Body of pancreas (tissue), 4 donors: ENCODE measurements around the gene TRAPPC12.

Experiments used
- POLR2A ChIP-seq, 3 donors: fragments of 450-650 bp; IDR thresholded peaks; one replicate each; pipeline ENCODE4 v1.6.1; 2016; ENCODE audit warnings: antibody characterized with exemption in 3 of 3, mild to moderate bottlenecking in 2 of 3
- TF ChIP-seq, protein P1 (sequence below), 7 experiments: fragments of 450-650 bp in 4 of 7; fragments of 200-600 bp in 3 of 7; sonication (generic) in 3 of 7; IDR thresholded peaks; one replicate each; pipeline ENCODE4 v1.5.1; 2016 to 2019; ENCODE audit warnings: antibody characterized with exemption in 7 of 7

DNA sequence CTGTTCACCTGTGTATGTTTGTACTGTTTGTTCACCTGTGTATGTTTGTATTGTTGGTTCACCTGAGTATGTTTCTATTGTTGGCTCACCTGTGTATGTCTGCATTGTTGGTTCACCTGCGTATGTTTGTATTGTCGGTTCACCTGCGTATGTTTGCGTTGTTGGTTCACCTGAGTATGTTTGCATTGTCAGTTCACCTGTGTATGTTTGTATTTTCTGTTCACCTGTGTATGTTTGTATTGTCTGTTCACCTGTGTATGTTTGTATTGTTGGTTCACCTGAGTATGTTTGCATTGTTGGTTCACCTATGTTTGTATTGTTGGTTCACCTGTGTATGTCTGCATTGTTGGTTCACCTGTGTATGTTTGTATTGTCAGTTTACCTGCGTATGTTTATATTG, 125.2 kb downstream of the TRAPPC12 start:
- TF ChIP-seq, protein P1, sequence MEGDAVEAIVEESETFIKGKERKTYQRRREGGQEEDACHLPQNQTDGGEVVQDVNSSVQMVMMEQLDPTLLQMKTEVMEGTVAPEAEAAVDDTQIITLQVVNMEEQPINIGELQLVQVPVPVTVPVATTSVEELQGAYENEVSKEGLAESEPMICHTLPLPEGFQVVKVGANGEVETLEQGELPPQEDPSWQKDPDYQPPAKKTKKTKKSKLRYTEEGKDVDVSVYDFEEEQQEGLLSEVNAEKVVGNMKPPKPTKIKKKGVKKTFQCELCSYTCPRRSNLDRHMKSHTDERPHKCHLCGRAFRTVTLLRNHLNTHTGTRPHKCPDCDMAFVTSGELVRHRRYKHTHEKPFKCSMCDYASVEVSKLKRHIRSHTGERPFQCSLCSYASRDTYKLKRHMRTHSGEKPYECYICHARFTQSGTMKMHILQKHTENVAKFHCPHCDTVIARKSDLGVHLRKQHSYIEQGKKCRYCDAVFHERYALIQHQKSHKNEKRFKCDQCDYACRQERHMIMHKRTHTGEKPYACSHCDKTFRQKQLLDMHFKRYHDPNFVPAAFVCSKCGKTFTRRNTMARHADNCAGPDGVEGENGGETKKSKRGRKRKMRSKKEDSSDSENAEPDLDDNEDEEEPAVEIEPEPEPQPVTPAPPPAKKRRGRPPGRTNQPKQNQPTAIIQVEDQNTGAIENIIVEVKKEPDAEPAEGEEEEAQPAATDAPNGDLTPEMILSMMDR (IDR thresholded peaks at IDR 0.05): no peak
- no peak for TF ChIP-seq POLR2A (IDR thresholded peaks at IDR 0.05)
